ENCODE measurements around the gene OTOP2. TPM values are rescaled to one million over a fixed set of nuclear protein-coding genes. Genes with fewer than 3 reads are reported as not detected.
A peak's percentile ranks its signal among the peaks of the same experiment; 100 is the strongest.
"Not testable (repeated sequence)": the region's sequence is repeated elsewhere in the genome, so short reads cannot be mapped to it uniquely, and the experiment has no call there.

OTOP2 gene
- total RNA-seq, 2 donors from 2014 or later = not detected

- no peak overlapping the region for H3K27ac Mint-ChIP-seq
- no peak for ATAC-seq
- no peak for DNase-seq
- no peak overlapping the region for H3K4me3 Mint-ChIP-seq
- H3K27me3 Mint-ChIP-seq = peaks cover 16% of the 10 kb centered on the region
- H3K4me1 Mint-ChIP-seq = peaks cover 4% of the 10 kb centered on the region
- no peaks in the 10 kb centered on the region for H3K9me3 ChIP-seq (ENCODE audit: control insufficient read depth, low read length, poor library complexity, severe bottlenecking)
- no peaks in the 10 kb centered on the region for H3K36me3 Mint-ChIP-seq (ENCODE audit: low read depth)
Measured at GRCh38 chr17:74907012-74907411, 17.1 kb upstream of the OTOP2 start.

DNA sequence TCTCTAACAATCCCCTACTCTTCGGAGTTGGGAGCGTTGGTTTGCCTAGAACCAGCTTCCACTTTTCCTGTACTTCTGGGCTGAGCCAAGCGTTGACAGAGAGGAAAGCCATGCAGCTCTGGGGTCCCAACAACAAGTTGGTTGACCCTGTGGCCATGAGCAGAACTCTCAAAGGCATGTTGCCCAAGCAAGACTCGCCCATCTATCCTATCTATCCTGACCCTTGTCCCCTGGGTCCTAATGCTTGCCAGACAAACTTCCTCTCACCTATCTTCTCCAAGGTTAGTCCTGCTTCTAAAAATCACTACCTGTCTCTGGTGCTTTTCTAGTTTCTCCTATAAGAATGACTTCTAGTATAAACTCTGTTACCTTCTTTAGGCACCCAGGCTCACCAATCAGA lies 15.0 kb upstream of the OTOP2 start:
- not testable (repeated sequence) for ATAC-seq; H3K36me3 Mint-ChIP-seq (ENCODE audit: low read depth)

GRCh38 chr17:74911423-74911822 lies 12.7 kb upstream of the OTOP2 start:
- H3K4me1 Mint-ChIP-seq; ATAC-seq; DNase-seq; H3K9me3 ChIP-seq (ENCODE audit: control insufficient read depth, low read length, poor library complexity, severe bottlenecking); H3K36me3 Mint-ChIP-seq (ENCODE audit: low read depth); H3K27ac Mint-ChIP-seq; H3K4me3 Mint-ChIP-seq: not testable (repeated sequence)
- H3K27me3 Mint-ChIP-seq = peaks cover 13% of the 10 kb centered on the region

More for the DNA sequence above, 15.0 kb upstream of the OTOP2 start:
- not testable (repeated sequence) for H3K9me3 ChIP-seq (ENCODE audit: control insufficient read depth, low read length, poor library complexity, severe bottlenecking); H3K27ac Mint-ChIP-seq; H3K27me3 Mint-ChIP-seq; H3K4me3 Mint-ChIP-seq; H3K4me1 Mint-ChIP-seq; DNase-seq

DNA sequence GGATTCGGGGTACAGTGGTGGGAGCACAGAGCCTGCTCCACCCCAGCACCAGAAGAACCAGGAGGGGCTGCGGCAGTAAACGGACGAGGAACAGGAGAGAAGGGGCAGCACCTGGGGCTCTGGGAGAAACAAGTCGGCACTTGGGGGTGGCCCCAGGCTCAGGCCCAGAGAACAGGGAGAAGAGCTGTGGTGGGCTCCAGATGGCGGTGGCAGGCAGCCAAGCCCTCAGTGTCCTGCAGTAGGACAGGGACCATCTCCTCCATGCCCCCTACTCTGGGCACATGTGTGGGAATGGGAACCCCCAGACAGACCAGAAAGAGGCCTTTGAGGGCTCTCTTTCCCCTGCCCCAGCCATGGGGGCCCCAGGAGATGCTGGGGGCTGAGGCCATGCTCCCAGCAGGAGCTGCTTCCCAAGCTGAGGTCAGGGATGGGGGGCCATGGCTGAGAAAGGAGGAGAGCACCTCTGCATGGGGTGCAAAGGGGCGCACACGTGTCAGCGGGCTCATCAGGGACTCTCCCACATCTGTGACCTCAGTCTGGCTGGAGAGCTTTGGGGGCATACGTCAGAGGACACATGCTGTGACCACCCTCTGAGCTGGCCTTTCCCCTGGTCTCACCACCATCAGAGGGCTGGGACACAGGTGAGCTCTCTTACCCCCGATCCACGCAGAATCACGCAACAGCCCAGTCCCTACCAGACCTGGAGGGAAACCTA lies 7.8 kb upstream of the OTOP2 start:
- no peak for DNase-seq
- ATAC-seq = no peak
- Mint-ChIP-seq H3K4me1 (peaks cover 2% of the 10 kb centered on the region), H3K27me3 (peaks cover 31% of the 10 kb centered on the region), H3K36me3 (ENCODE audit: low read depth) (no peaks in the 10 kb centered on the region), H3K4me3 (no peak overlapping the region), H3K27ac (no peak overlapping the region)
- H3K9me3 ChIP-seq (ENCODE audit: control insufficient read depth, low read length, poor library complexity, severe bottlenecking) = no peaks in the 10 kb centered on the region

- no peak overlapping the region for H3K4me3 Mint-ChIP-seq
- DNase-seq (no peak), ATAC-seq (no peak)
- H3K27me3 Mint-ChIP-seq = peaks cover 31% of the 10 kb centered on the region
- no peaks in the 10 kb centered on the region for H3K36me3 Mint-ChIP-seq (ENCODE audit: low read depth)
- no peaks in the 10 kb centered on the region for H3K9me3 ChIP-seq (ENCODE audit: control insufficient read depth, low read length, poor library complexity, severe bottlenecking)
- H3K27ac Mint-ChIP-seq = no peak overlapping the region
- peaks cover 2% of the 10 kb centered on the region for H3K4me1 Mint-ChIP-seq
Measured at GRCh38 chr17:74916851-74917199, 7.2 kb upstream of the OTOP2 start.

- Mint-ChIP-seq H3K27me3 (peaks cover 34% of the 10 kb centered on the region), H3K27ac (no peak overlapping the region), H3K36me3 (ENCODE audit: low read depth) (no peaks in the 10 kb centered on the region), H3K4me1 (peaks cover 2% of the 10 kb centered on the region), H3K4me3 (no peak overlapping the region)
- DNase-seq (no peak), ATAC-seq (no peak)
- H3K9me3 ChIP-seq (ENCODE audit: control insufficient read depth, low read length, poor library complexity, severe bottlenecking) = no peaks in the 10 kb centered on the region
Measured at GRCh38 chr17:74917430-74917829, 6.6 kb upstream of the OTOP2 start.

DNA sequence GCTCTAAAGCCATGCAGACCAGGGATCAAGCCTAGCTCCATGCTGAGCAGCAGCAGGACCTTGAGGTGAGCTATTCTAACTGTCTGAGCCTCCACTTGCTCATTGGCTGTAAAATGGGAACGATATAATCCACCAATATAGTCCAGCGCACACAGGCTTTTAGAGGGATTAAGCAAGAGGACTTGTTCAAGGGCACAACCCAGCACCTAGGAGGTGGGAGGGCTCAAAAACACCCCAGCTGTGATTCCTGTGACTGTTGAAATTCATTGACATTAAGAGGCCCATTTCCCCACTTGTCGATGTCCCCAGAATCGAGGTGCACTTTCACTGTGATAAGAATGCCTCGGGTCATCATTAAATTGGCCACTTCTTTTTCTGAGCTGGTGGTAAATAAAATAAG lies 5.2 kb upstream of the OTOP2 start:
- ATAC-seq = no peak
- Mint-ChIP-seq H3K36me3 (ENCODE audit: low read depth) (no peaks in the 10 kb centered on the region), H3K4me1 (peaks cover 4% of the 10 kb centered on the region), H3K4me3 (no peak overlapping the region), H3K27ac (no peak overlapping the region), H3K27me3 (peaks cover 37% of the 10 kb centered on the region)
- no peaks in the 10 kb centered on the region for H3K9me3 ChIP-seq (ENCODE audit: control insufficient read depth, low read length, poor library complexity, severe bottlenecking)
- no peak for DNase-seq

- H3K27ac Mint-ChIP-seq = no peak overlapping the region
- H3K36me3 Mint-ChIP-seq (ENCODE audit: low read depth) = peaks cover 2% of the 10 kb centered on the region
- DNase-seq (no peak), ATAC-seq (no peak)
- H3K4me1 Mint-ChIP-seq = peaks cover 9% of the 10 kb centered on the region
- peaks cover 42% of the 10 kb centered on the region for H3K27me3 Mint-ChIP-seq
- no peak overlapping the region for H3K4me3 Mint-ChIP-seq
- no peaks in the 10 kb centered on the region for H3K9me3 ChIP-seq (ENCODE audit: control insufficient read depth, low read length, poor library complexity, severe bottlenecking)
Measured at GRCh38 chr17:74919440-74920305, 4.4 kb upstream of the OTOP2 start.

DNA sequence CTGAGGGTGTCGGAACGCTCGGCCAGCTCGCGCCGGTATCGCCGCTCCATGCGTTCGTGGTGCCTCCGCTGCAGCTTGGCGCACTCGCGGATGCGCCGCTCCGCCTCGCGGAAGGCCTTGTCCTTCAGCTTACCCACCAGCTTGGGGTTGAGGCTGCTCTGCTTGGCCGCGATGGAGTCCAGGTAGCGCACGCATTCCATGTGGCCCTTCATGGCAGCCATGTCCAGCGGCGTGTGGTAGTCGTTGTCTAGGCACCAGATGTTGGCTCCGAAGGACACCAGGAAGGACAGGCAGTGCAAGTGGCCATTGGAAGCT lies 3.8 kb upstream of the OTOP2 start:
- H3K4me3 Mint-ChIP-seq = no peak overlapping the region
- peaks cover 10% of the 10 kb centered on the region for H3K4me1 Mint-ChIP-seq
- no peak overlapping the region for H3K27ac Mint-ChIP-seq
- H3K9me3 ChIP-seq (ENCODE audit: control insufficient read depth, low read length, poor library complexity, severe bottlenecking) = no peaks in the 10 kb centered on the region
- H3K27me3 Mint-ChIP-seq = peaks cover 48% of the 10 kb centered on the region
- ATAC-seq = no peak
- DNase-seq = no peak
- peaks cover 2% of the 10 kb centered on the region for H3K36me3 Mint-ChIP-seq (ENCODE audit: low read depth)

DNA sequence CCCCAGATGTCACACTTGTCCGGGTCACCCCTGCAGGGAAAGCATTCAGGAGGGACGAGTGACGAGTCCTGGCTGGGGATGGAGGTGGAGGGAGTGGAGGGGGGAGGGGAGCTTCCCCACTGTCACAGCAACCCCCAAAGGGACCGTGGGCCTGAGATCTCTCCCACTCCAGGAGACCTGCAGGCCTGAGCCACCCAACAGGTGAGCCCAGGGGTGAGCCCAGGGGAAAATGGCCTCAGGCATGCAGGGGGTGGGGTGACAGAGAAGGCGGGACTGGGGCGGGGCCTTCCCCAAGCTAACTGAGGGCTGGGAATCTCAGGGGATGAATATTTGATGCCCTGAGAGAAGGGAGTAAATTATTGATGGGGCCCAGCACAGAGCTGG lies 3.4 kb upstream of the OTOP2 start:
- DNase-seq (no peak), ATAC-seq (no peak)
- Mint-ChIP-seq H3K4me1 (peaks cover 10% of the 10 kb centered on the region), H3K36me3 (ENCODE audit: low read depth) (peaks cover 2% of the 10 kb centered on the region), H3K27ac (no peak overlapping the region), H3K4me3 (no peak overlapping the region), H3K27me3 (peaks cover 51% of the 10 kb centered on the region)
- no peaks in the 10 kb centered on the region for H3K9me3 ChIP-seq (ENCODE audit: control insufficient read depth, low read length, poor library complexity, severe bottlenecking)

DNA sequence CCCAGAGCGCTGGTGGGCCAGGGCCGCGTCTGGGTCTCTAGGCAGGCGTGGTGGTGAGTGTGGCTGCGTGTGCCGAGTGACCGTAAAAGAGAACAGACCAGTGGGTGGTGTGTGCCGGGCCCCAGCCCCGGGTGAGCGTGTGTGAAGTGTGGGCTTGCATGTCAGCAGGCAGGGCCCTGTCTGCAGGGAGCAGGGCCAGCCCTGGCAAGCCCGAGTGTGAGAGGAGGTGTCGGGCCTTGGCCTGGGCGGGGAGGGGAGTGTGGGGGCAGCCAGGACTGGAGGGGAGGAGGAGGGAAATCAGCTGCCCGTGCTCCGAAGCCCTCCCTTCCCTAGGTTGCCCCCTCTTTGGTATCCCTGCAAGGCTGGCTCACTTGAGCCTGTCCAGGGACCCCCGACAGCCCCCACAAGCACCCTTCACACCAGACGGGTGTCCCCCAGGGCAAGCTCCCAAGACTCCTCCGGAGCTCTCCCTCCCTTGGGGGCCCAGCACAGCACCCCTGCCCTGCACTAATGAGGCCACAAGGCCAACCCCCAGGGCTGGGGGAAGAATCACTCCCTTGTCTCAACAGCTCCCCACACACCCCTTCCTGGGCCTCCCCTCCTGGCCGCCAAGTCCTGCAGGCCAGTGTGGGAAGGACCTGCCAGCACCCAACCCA lies 2.9 kb upstream of the OTOP2 start:
- ATAC-seq (no peak), DNase-seq (no peak)
- Mint-ChIP-seq H3K27me3 (peaks cover 51% of the 10 kb centered on the region), H3K36me3 (ENCODE audit: low read depth) (peaks cover 2% of the 10 kb centered on the region), H3K4me1 (peaks cover 8% of the 10 kb centered on the region), H3K27ac (no peak overlapping the region), H3K4me3 (no peak overlapping the region)
- no peaks in the 10 kb centered on the region for H3K9me3 ChIP-seq (ENCODE audit: control insufficient read depth, low read length, poor library complexity, severe bottlenecking)

DNA sequence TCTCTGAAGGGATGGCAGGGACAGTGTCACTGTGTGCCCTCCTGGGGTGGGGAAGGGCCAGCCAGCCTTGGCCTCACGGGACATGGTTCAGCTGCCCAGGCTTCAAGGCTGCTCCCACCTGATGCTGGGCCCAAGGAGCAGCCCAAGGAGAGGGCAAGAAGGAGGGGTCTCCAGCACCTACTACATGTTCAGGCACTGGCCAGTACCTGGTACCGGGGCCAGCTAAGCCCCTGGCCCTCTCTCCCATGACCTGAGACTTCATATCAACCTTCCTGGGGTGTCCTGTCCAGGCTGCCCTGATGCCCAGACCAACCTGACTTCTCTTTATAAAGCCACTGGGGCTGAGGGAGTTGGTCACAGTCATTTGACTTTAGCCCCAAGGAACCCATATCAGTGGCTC lies 2.3 kb upstream of the OTOP2 start:
- no peaks in the 10 kb centered on the region for H3K9me3 ChIP-seq (ENCODE audit: control insufficient read depth, low read length, poor library complexity, severe bottlenecking)
- Mint-ChIP-seq H3K4me1 (peaks cover 8% of the 10 kb centered on the region), H3K27me3 (peaks cover 51% of the 10 kb centered on the region), H3K27ac (no peak overlapping the region), H3K4me3 (no peak overlapping the region), H3K36me3 (ENCODE audit: low read depth) (peaks cover 3% of the 10 kb centered on the region)
- ATAC-seq (no peak), DNase-seq (no peak)

DNA sequence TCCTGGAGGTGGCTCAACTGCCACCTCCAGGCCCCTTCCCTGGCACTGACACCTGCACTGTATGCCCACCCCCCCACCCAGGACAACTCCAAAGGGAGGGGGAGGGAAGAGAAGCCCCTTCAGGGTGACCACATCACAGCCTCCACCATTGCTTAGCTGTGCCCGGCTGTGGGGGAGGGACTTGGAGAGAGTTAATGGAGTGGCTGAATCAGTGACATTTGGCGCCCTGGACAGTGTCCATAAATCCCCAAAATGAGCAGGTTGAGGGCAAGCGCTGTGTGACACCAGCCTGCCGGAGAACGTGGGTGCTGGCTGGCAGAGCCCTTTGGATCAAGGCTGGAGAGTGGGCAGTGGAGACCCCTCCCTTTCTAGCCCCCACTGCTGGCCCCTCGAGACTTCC lies 1.9 kb upstream of the OTOP2 start:
- DNase-seq (no peak), ATAC-seq (no peak)
- peaks cover 49% of the 10 kb centered on the region for H3K27me3 Mint-ChIP-seq
- peaks cover 3% of the 10 kb centered on the region for H3K36me3 Mint-ChIP-seq (ENCODE audit: low read depth)
- peak overlapping the region; percentile 73 for H3K4me3 Mint-ChIP-seq
- peaks cover 8% of the 10 kb centered on the region for H3K4me1 Mint-ChIP-seq
- no peak overlapping the region for H3K27ac Mint-ChIP-seq
- H3K9me3 ChIP-seq (ENCODE audit: control insufficient read depth, low read length, poor library complexity, severe bottlenecking) = no peaks in the 10 kb centered on the region
